Progenitor cell of endocrine pancreas (in vitro differentiated cells): ENCODE measurements around the gene SLC7A6OS. TPM values are rescaled to one million over a fixed set of nuclear protein-coding genes. Genes with fewer than 3 reads are reported as not detected.

Source experiments
- DNase-seq: peaks from one replicate; pipeline ENCODE4 v3.0.0; 2021; ENCODE audit warnings: low spot score; ENCODE audit not compliant: unreplicated experiment
- H3K27ac Mint-ChIP-seq: 2 replicates; pipeline ENCODE4 v1.8.0; 2021; ENCODE audit warnings: mild to moderate bottlenecking, moderate library complexity, mixed read lengths
- H3K27me3 Mint-ChIP-seq: 2 replicates; pipeline ENCODE4 v1.8.0; 2021; ENCODE audit warnings: mixed read lengths
- H3K36me3 Mint-ChIP-seq: 2 replicates; pipeline ENCODE4 v1.8.0; 2022; ENCODE audit warnings: mixed read lengths; ENCODE audit not compliant: insufficient read depth
- H3K4me1 Mint-ChIP-seq: 2 replicates; pipeline ENCODE4 v1.8.0; 2021; ENCODE audit warnings: low read depth, mixed read lengths
- H3K4me3 Mint-ChIP-seq: 2 replicates; pipeline ENCODE4 v1.8.0; 2021; ENCODE audit warnings: low read depth, mild to moderate bottlenecking, moderate library complexity, mixed read lengths
- H3K9me3 Mint-ChIP-seq: 2 replicates; pipeline ENCODE4 v1.8.0; 2021; ENCODE audit warnings: low read depth, mixed read lengths
- CTCF ChIP-seq: fragments of 200-600 bp; sonication (generic); IDR thresholded peaks from one replicate; pipeline ENCODE4 v1.5.0; 2021; ENCODE audit warnings: antibody characterized with exemption, mild to moderate bottlenecking; ENCODE audit not compliant: unreplicated experiment
- total RNA-seq: library from RNA; stranded (reverse); gene quantifications from 2 replicates; pipeline ENCODE4 v1.2.1, GENCODE V29; 2021

SLC7A6OS gene
- total RNA-seq, 1 donor from 2014 or later, result 23.9 TPM

DNA sequence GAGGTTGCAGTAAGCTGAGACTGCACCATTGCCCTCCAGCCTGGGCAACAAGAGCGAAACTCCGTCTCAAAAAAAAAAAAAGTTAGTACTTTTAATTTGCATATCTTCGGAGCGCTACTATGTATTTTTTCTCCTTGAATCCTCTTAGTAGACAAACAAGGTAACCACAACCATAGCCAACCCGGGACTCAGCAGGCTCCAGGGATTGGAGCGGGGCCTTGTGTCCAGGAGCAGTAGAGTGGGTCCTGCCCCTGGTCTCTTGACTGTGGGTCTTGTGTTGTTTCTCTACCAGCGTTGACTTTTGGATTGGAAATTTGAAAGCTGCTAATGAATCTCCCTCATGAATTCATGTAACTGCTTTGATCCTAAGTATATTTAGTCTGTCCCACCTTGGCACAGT is 32.4 kb upstream of the SLC7A6OS start:
- Mint-ChIP-seq H3K27ac (no peak overlapping the region), H3K4me3 (no peak overlapping the region), H3K36me3 (peaks cover 29% of the 10 kb centered on the region), H3K9me3 (no peaks in the 10 kb centered on the region), H3K27me3 (no peaks in the 10 kb centered on the region), H3K4me1 (no peaks in the 10 kb centered on the region)
- no peak for DNase-seq
- no peak for TF ChIP-seq CTCF

- peaks cover 33% of the 10 kb centered on the region for H3K36me3 Mint-ChIP-seq
- H3K4me1 Mint-ChIP-seq, result no peaks in the 10 kb centered on the region
- H3K9me3 Mint-ChIP-seq, result no peaks in the 10 kb centered on the region
- no peak overlapping the region for H3K4me3 Mint-ChIP-seq
- DNase-seq, result no peak
- H3K27me3 Mint-ChIP-seq, result no peaks in the 10 kb centered on the region
- H3K27ac Mint-ChIP-seq, result no peak overlapping the region
- TF ChIP-seq CTCF, result no peak
Observed at GRCh38 chr16:68342620-68343019, 31.9 kb upstream of the SLC7A6OS start.

DNA sequence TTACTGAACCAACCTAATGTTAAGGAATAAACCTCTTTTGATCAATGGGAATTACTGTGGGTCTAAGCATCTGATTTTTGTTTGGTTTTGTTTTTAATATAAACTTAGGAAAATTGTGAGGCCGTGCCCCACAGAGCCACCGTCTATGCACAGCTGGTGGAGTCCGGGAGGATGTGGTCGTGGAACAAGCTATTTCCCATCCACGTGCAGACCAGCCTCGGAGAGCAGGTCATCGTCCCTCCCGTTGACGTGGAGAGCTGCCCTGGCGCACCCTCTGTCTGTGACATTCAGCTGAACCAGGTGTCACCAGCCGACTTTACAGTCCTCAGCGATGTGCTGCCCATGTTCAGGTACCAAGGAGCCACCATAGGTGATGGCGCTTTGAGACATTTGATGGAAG is 28.5 kb upstream of the SLC7A6OS start:
- H3K36me3 Mint-ChIP-seq, result peaks cover 36% of the 10 kb centered on the region
- H3K9me3 Mint-ChIP-seq, result no peaks in the 10 kb centered on the region
- no peaks in the 10 kb centered on the region for H3K4me1 Mint-ChIP-seq
- DNase-seq, result no peak
- H3K27me3 Mint-ChIP-seq, result no peaks in the 10 kb centered on the region
- peak overlapping the region; percentile 43 for H3K27ac Mint-ChIP-seq
- TF ChIP-seq CTCF, result no peak
- H3K4me3 Mint-ChIP-seq, result no peak overlapping the region

DNA sequence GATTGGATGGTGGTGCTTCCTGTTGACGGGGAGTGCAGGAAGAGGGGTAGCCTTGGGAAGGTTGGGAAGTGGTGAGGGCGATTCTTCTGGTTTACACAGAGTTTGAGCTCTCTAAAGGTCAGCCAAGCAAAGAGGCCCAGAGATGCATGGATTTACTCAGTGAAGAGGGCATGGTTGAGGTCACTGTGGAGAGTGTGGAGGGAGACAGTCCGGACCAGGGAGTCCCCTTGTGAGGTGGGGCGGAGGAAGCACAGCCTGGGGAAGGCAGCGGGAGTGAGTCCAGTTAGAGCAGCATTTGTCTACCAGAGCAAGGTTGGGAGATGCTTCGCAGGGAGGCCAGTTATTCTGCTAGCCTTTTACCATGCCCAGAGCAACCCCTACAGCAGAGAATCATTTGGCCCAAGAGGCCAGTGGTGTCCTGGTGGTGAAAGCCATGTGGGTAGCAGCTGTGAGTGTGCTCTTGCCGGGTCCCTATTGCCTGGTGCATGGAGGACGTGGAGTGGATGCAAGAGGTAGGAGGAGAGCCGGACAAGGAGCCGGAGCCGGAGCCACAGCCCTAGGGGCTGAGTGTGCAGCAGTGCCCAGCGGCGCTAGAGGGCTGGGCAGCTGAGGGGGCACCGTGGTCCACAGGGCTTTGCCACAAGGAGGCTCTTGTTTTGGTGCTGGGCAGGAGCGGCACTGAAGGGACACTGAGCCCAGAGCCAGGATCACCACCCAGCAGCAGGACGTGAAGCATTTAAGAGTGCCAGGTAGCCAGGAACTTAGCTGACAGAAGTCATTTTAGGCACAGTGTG is 27.8 kb upstream of the SLC7A6OS start:
- no peak overlapping the region for H3K4me3 Mint-ChIP-seq
- no peak for TF ChIP-seq CTCF
- no peaks in the 10 kb centered on the region for H3K4me1 Mint-ChIP-seq
- no peak for DNase-seq
- no peaks in the 10 kb centered on the region for H3K9me3 Mint-ChIP-seq
- no peak overlapping the region for H3K27ac Mint-ChIP-seq
- no peaks in the 10 kb centered on the region for H3K27me3 Mint-ChIP-seq
- peaks cover 36% of the 10 kb centered on the region for H3K36me3 Mint-ChIP-seq

- TF ChIP-seq CTCF, result no peak
- peaks cover 2% of the 10 kb centered on the region for H3K4me1 Mint-ChIP-seq
- no peak for DNase-seq
- no peak overlapping the region for H3K27ac Mint-ChIP-seq
- H3K27me3 Mint-ChIP-seq, result no peaks in the 10 kb centered on the region
- no peak overlapping the region for H3K4me3 Mint-ChIP-seq
- peaks cover 28% of the 10 kb centered on the region for H3K36me3 Mint-ChIP-seq
- no peaks in the 10 kb centered on the region for H3K9me3 Mint-ChIP-seq
Observed at GRCh38 chr16:68335175-68335574, 24.4 kb upstream of the SLC7A6OS start.
